Skin epidermis (tissue), 12 donors: ENCODE results near the gene ACP3.
"Not testable (repeated sequence)": the region's sequence is repeated elsewhere in the genome, so short reads cannot be mapped to it uniquely, and the experiment has no call there.

ENCODE experiments used
- H3K27ac ChIP-seq, 21 experiments: fragments of 200-600 bp; sonication (generic) in 11 of 21; one replicate each; pipeline ENCODE4 v1.5.0; 2020; ENCODE audit warnings: mild to moderate bottlenecking in 3 of 21, inconsistent platforms in 2 of 21, moderate library complexity in 2 of 21
- H3K4me3 ChIP-seq, 7 experiments: fragments of 200-600 bp; sonication (generic) in 2 of 7; one replicate each; pipeline ENCODE4 v1.5.0; 2020; ENCODE audit warnings: inconsistent platforms in 2 of 7, mild to moderate bottlenecking in 2 of 7, moderate library complexity in 1 of 7

The ACP3 gene

DNA sequence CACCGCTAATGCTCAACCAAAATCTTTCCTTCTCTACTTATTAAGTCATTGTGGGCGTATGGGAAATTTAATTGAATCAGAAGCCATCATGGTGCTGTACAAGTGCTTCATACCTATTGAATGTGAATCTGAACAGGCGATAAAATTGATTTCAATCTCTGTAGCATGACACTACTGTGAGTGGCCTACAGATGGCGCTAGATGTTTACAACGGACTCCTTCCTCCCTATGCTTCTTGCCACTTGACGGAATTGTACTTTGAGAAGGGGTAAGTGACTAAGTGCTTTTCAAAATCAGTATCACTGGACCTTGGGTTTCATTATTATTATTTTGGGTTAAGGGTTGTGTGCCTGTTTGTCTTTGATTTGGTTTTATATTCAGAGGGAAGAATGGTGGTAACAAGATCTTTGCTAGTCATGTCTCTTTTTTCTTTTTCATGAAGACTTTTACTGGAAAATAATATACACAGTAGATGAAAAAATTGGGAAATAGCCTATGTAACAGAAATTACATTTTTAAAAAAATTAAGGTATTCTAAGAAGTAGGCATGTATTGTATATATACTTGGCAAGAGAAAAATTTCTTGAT is 35.4 kb downstream of the ACP3 start:
- H3K4me3 ChIP-seq, result no peak overlapping the region

GRCh38 chr3:132354916-132355702 is 37.9 kb downstream of the ACP3 start:
- Histone ChIP-seq H3K27ac (no peak overlapping the region), H3K4me3 (no peak overlapping the region)

More for the DNA sequence above, 35.4 kb downstream of the ACP3 start:
- no peak overlapping the region for H3K27ac ChIP-seq

DNA sequence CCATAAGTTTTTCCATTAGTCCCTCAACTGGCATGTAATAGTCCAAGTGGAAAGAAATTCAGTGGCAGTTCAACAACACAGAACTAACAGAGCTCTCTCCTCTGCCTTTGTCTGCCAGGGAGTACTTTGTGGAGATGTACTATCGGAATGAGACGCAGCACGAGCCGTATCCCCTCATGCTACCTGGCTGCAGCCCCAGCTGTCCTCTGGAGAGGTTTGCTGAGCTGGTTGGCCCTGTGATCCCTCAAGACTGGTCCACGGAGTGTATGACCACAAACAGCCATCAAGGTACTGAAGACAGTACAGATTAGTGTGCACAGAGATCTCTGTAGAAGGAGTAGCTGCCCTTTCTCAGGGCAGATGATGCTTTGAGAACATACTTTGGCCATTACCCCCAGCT is 39.4 kb downstream of the ACP3 start:
- no peak overlapping the region for H3K4me3 ChIP-seq
- no peak overlapping the region for H3K27ac ChIP-seq

GRCh38 chr3:132360717-132361116 is 43.5 kb downstream of the ACP3 start:
- Histone ChIP-seq H3K27ac (no peak overlapping the region), H3K4me3 (no peak overlapping the region)

- Histone ChIP-seq H3K4me3 (no peak overlapping the region), H3K27ac (no peak overlapping the region)
Measured at GRCh38 chr3:132362329-132362728, 45.1 kb downstream of the ACP3 start.

- H3K27ac ChIP-seq, result no peak overlapping the region
- H3K4me3 ChIP-seq, result no peak overlapping the region
Measured at GRCh38 chr3:132368515-132368914, 51.3 kb downstream of the ACP3 start.

GRCh38 chr3:132368962-132369361 is 51.8 kb downstream of the ACP3 start:
- Histone ChIP-seq H3K27ac (no peak overlapping the region), H3K4me3 (no peak overlapping the region)

DNA sequence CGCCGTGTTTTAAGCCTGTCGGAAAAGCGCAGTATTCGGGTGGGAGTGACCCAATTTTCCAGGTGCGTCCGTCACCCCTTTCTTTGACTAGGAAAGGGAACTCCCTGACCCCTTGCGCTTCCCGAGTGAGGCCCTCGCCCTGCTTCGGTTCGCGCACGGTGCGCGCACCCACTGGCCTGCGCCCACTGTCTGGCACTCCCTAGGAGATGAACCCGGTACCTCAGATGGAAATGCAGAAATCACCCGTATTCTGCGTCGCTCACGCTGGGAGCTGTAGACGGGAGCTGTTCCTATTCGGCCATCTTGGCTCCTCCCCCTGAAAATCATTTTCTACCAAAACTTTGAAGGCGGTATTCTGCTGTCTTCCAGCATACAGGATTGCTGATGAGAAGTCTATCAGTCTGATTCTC is 59.7 kb downstream of the ACP3 start:
- Histone ChIP-seq H3K4me3 (peak overlapping the region in 4 of 7 experiments; percentile 17 to 43 (median 22)), H3K27ac (peak overlapping the region in 2 of 21 experiments; percentile 55 to 65)

DNA sequence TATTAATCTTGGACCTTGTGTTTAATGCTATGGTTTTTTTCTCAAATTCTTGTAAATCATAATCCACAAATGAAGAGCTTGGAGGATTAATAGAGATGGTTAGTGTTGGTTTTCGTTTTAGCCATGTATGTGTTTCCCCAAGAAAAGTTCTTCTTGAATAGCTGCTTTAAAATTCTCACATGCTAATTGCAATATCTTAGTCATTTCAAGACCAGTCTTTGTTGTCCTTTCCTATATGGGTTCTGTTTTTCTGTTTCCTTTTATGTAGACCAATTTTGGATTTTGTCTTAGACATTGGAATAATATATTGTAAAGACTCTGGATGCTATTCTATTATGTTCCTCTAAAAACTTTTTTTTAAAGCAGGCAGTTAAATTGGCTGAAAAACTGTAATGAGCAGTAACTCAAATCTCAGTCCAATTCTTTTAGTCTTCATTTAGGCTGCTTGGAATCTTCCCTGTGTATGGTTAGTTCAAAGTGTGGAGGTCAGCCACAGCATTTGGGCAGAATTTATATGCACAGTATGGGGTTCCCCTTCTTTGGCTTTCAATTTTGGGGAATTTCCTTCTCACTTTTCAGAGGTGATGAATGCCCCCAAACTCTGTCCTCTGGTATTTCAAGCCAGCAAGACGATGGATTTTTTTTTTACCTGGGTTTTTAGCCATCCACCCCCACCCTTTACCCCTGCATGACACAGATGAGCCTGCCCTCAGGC is 61.0 kb downstream of the ACP3 start:
- Histone ChIP-seq H3K27ac (no peak overlapping the region), H3K4me3 (no peak overlapping the region)

GRCh38 chr3:132378846-132379245 is 61.6 kb downstream of the ACP3 start:
- Histone ChIP-seq H3K27ac (no peak overlapping the region), H3K4me3 (no peak overlapping the region)

DNA sequence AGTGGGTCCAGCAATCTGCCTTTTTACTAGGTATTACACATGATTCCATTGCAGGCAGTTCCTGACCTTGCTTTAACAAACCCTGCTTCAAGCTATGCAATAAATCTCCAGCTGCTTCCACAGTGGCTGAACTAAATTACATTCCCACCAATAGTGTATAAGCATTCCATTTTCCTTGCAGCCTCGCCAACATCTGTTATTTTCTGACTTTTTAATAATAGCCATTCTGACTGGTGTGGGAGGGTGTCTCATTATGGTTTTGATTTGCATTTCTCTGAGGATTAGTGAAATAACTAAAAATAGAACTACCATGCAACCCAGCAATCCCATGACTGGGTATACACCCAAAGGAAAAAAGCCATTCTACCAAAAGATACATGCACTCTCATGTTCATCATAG is 63.7 kb downstream of the ACP3 start:
- H3K27ac ChIP-seq, result no peak overlapping the region

GRCh38 chr3:132381348-132381944 is 64.2 kb downstream of the ACP3 start:
- Histone ChIP-seq H3K27ac (no peak overlapping the region), H3K4me3 (no peak overlapping the region)

More for the DNA sequence above, 63.7 kb downstream of the ACP3 start:
- no peak overlapping the region for H3K4me3 ChIP-seq

DNA sequence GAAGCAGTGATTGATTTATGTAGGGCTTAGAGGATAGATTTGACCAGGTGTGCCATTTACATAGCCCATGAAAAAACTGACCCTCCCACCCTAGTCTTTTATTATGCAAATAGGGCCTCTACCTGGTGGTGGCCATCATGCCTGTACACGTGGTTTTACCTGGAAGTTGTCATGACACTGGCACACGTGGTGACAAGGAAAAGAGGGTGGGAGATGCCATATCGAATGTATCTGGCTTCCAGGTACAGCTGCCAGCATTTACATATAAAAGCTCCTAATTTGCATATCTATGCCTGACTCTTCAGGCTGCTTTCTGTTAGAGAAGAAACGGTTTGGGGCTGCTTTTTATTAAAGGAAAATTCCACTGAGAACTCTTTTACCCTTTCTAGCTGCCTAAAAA is 65.1 kb downstream of the ACP3 start:
- H3K4me3 ChIP-seq, result no peak overlapping the region
- no peak overlapping the region for H3K27ac ChIP-seq

- H3K4me3 ChIP-seq, result no peak overlapping the region
- no peak overlapping the region for H3K27ac ChIP-seq
Measured at GRCh38 chr3:132382688-132383194, 65.5 kb downstream of the ACP3 start.

- Histone ChIP-seq H3K4me3 (no peak overlapping the region), H3K27ac (no peak overlapping the region)
Measured at GRCh38 chr3:132386259-132386658, 69.1 kb downstream of the ACP3 start.

GRCh38 chr3:132392675-132393074 is 75.5 kb downstream of the ACP3 start:
- not testable (repeated sequence) for H3K27ac ChIP-seq, H3K4me3 ChIP-seq

DNA sequence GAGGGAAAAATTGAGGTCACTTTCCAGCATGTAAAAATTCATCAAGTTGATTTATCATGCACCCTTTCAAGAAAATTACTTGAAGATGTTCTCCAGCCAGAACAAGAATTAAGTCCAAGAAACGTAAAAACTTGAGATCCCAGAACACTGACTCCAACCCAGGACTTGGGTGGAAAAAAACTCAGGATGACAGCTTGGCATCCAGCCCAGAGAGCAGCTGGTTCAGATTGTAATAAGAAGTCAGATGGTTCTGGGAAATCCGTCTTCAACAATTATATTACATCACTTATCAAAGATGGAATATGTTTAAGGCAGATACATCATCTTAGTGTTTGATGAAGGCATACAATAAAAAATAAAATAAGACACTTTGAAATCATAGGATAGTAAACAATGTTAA is 77.1 kb downstream of the ACP3 start:
- H3K27ac ChIP-seq, result no peak overlapping the region
- no peak overlapping the region for H3K4me3 ChIP-seq

DNA sequence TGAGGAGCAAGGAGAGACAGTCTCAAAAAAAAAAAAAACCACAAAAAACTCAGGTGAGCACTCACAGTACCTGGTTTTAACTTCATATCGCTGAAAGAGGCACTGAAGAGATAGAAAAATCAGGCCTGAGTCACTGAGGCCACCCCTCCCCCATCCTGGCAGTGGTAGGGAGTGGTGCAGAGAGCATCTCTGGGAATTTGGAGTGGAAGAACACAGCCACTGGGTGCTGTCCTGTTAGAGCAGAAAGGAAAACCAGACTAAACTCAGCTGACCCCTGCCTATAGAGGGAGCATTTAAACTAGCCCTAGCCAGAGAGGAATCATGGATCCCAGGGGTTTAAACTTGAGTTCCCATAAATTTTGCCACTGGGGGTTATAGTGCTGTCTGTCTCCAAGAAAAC is 77.9 kb downstream of the ACP3 start:
- H3K27ac ChIP-seq, result no peak overlapping the region
- no peak overlapping the region for H3K4me3 ChIP-seq

DNA sequence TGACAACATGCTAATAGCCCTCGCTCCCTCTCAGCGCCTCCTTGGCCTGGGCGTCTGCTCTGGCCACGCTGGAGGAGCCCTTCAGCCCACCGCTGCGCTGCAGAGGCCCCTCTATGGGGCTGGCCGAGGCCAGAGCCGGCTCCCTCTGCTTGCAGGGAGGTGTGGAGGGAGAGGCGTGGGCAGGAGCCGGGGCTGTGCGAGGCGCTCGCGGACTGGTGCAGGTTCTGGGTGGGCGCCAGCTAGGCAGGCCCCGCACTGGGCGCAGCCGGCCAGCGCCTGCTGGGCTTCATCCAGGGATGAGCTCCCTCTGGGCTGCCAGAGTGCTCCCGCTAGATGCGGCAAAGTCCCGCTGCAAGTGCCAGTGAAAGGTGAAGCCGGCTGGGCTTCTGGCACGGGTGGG is 79.0 kb downstream of the ACP3 start:
- no peak overlapping the region for H3K4me3 ChIP-seq
- H3K27ac ChIP-seq, result no peak overlapping the region

DNA sequence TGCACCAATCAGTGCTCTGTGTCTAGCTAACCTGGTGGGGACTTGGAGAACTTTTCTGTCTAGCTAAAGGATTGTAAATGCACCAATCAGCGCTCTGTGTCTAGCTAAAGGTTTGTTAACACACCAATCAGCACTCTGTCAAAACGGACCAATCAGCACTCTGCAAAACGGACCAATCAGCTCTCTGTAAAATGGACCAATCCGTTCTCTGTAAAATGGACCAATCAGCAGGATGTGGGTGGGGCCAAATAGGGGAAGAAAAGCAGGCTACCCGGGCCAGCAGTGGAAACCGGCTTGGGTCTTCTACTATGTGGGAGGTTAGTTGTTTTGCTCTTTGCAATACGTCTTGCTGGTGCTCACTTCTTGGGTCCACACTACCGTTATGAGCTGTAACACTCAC is 79.6 kb downstream of the ACP3 start:
- not testable (repeated sequence) for H3K4me3 ChIP-seq

More for the DNA sequence above, 79.6 kb downstream of the ACP3 start:
- not testable (repeated sequence) for H3K27ac ChIP-seq
